ENCODE data around the gene PPP4R3A. TPM values are rescaled to one million over a fixed set of nuclear protein-coding genes. Genes with fewer than 3 reads are reported as not detected.

The PPP4R3A gene
- total RNA-seq, 1 experiment from 2014 or later, result 148 TPM

DNA sequence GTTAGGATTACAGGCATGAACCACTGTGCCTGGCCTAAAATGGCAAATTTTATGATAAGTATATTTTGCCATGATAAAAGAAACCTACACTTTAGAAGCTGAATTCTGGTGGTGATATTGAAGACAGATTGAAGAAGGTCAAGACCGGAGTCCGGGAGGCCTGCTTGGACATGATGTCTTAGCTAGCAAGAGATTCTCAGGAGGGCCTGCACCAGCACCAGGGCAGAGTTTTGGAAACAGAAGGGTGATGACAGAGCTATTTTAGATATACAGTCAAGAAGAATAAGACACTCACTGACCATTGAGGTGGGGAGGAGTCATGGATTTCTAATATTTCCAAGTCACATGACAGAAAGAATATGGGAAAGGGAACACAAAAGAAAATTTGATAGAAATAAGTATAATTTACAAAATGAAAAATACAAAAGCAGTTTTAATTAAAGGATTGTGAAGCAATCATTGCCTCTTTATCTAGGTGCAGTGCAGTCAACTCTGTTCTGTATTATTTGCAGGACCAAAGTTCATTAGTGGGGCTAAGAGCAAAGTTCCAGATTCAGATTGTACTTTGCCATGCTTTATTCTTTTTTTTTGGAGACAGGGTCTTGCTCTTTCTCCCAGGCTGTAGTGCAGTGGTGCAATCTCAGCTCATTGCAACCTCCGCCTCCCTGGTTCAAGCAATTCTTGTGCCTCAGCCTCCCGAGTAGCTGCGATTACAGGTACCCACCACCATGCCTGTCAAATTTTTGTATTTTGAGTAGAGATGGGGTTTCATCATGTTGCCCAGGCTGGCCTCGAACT lies 9.3 kb upstream of the PPP4R3A start:
- Histone ChIP-seq H3K23ac (ENCODE audit: insufficient read length, low read depth, low read length) (no peak overlapping the region), H3K14ac (ENCODE audit: insufficient read depth, low read length) (no peak overlapping the region), H3K4me1 (ENCODE audit: insufficient read depth, low read length) (no peaks in the 10 kb centered on the region), H3T11ph (ENCODE audit: low read length) (no peak overlapping the region), H3K27me3 (ENCODE audit: insufficient read depth, low read length) (no peaks in the 10 kb centered on the region), H3K9ac (ENCODE audit: extremely low read depth, insufficient read length, low read length) (no peak overlapping the region), H3K27ac (ENCODE audit: insufficient read length, low read depth, low read length) (no peak overlapping the region), H4K5ac (ENCODE audit: insufficient read length, low read depth, low read length) (no peak overlapping the region), H3K4me2 (ENCODE audit: insufficient read depth, insufficient read length, low read length) (no peak overlapping the region), H3K56ac (ENCODE audit: insufficient read length, low read depth, low read length) (no peak overlapping the region), H4K20me1 (ENCODE audit: control insufficient read depth, insufficient read depth, insufficient read length) (no peaks in the 10 kb centered on the region), H2BK15ac (ENCODE audit: low read depth, low read length) (no peak overlapping the region), H2BK20ac (ENCODE audit: low read depth, low read length, poor library complexity, severe bottlenecking) (no peak overlapping the region), H3K4ac (ENCODE audit: low read depth, low read length) (no peak overlapping the region), H2BK120ac (ENCODE audit: low read depth, low read length, poor library complexity, severe bottlenecking) (no peak overlapping the region), H3K79me1 (ENCODE audit: insufficient read depth, low read depth, low read length, poor library complexity, severe bottlenecking) (no peaks in the 10 kb centered on the region), H4K91ac (ENCODE audit: insufficient read length, low read depth, low read length) (no peak overlapping the region), H4K8ac (replicated peaks; ENCODE audit: insufficient read length, low read depth, low read length) (no peak overlapping the region), H3K18ac (ENCODE audit: insufficient read length, low read depth, low read length) (no peak overlapping the region), H2BK12ac (ENCODE audit: insufficient read length, low read depth, low read length) (no peak overlapping the region), H2AK5ac (ENCODE audit: insufficient read length, low read length) (no peak overlapping the region), H3K9me3 (ENCODE audit: control insufficient read depth, low read depth, low read length) (no peaks in the 10 kb centered on the region), H2AFZ (ENCODE audit: low read length) (no peak overlapping the region), H3K23me2 (ENCODE audit: insufficient read length, low read depth, low read length, poor library complexity, severe bottlenecking) (no peaks in the 10 kb centered on the region), H2BK5ac (ENCODE audit: insufficient read length, low read length) (no peak overlapping the region), H3K79me2 (ENCODE audit: insufficient read depth, low read length) (no peaks in the 10 kb centered on the region)
- no peak for TF ChIP-seq CTCF (conservative IDR thresholded peaks at IDR 0.05)
- Mint-ChIP-seq H3K36me3 (ENCODE audit: insufficient read depth in 1 of 3, low read depth in 3 of 3) (no peaks in the 10 kb centered on the region), H3K4me1 (no peaks in the 10 kb centered on the region), H3K27me3 (ENCODE audit: low read depth) (peaks cover 20% of the 10 kb centered on the region), H3K4me3 (no peak overlapping the region), H3K27ac (no peak overlapping the region), H3K9me3 (no peaks in the 10 kb centered on the region; a peak in 2 of 5 replicates)
- no peak for DNase-seq
- WGBS (ENCODE audit: extremely low coverage, insufficient read length, low lambda C conversion rate), result no CpG with 5 or more reads among the region's 6 CpGs
